HEK293 (cell line): ENCODE measurements around the gene CYB561D2.
A peak's percentile ranks its signal among the peaks of the same experiment; 100 is the strongest.

Experiments used
- CTCF ChIA-PET: fragments of 350-600 bp; formaldehyde crosslinking; extraction: SDS; loops from one replicate; lab custom pipeline; 2021; ENCODE audit warnings: antibody characterized with exemption; lab: Yijun Ruan, JAX
- POLR2A ChIA-PET: fragments of 300-600 bp; formaldehyde crosslinking; extraction: SDS; loops from one replicate; lab custom pipeline; 2020; ENCODE audit warnings: antibody characterized with exemption, inconsistent platforms; lab: Yijun Ruan, JAX
- H3K27ac ChIP-seq: fragments of 200-500 bp; sonication (Bioruptor generic); 2 replicates; pipeline ENCODE4 v1.5.1; 2014; ENCODE audit warnings: low read depth, low read length, control low read depth, inconsistent platforms; ENCODE audit errors: extremely low read depth
- H3K36me3 ChIP-seq, 2 experiments: fragments of 200-500 bp in 1 of 2; sonication (Bioruptor generic) in 1 of 2; 1 replicate in 1 of 2; 2 replicates in 1 of 2; pipeline ENCODE4 v1.5.1; 2014 to 2017; ENCODE audit warnings: inconsistent platforms in 2 of 2, low read length in 2 of 2; ENCODE audit not compliant: control insufficient read depth in 2 of 2, insufficient read depth in 1 of 2
- H3K4me1 ChIP-seq: fragments of 200-500 bp; sonication (Bioruptor generic); 2 replicates; pipeline ENCODE4 v1.5.1; 2014; ENCODE audit warnings: mild to moderate bottlenecking, low read length, inconsistent platforms; ENCODE audit not compliant: control insufficient read depth, insufficient read depth
- H3K4me3 ChIP-seq: 2 replicates; pipeline ENCODE4 v1.5.1; 2011; ENCODE audit warnings: low read depth, mild to moderate bottlenecking, control low read depth, low read length, moderate library complexity
- H3K9me3 ChIP-seq: fragments of 200-500 bp; sonication (Bioruptor generic); 2 replicates; pipeline ENCODE4 v1.5.1; 2014; ENCODE audit warnings: low read depth, low read length, inconsistent platforms; ENCODE audit not compliant: control insufficient read depth, insufficient read depth
- CTCF ChIP-seq: fragments of 450-650 bp; formaldehyde crosslinking; IDR thresholded peaks from 2 replicates; pipeline ENCODE4 v1.5.1; 2016; ENCODE audit warnings: missing biosample characterization, missing genetic modification characterization
- HOXC10 ChIP-seq: sonication (generic); formaldehyde crosslinking; IDR thresholded peaks from 2 replicates; pipeline ENCODE4 v1.8.1; 2023; ENCODE audit warnings: mild to moderate bottlenecking, missing genetic modification reagents
- KLF7 ChIP-seq: fragments of 450-650 bp; formaldehyde crosslinking; IDR thresholded peaks from 2 replicates; pipeline ENCODE4 v1.5.1; 2016; ENCODE audit warnings: missing biosample characterization, missing genetic modification characterization, borderline replicate concordance
- OSR2 ChIP-seq: fragments of 450-650 bp; formaldehyde crosslinking; IDR thresholded peaks from 2 replicates; pipeline ENCODE4 v1.5.1; 2016; ENCODE audit warnings: missing biosample characterization, missing genetic modification characterization
- REPIN1 ChIP-seq: fragments of 450-650 bp; formaldehyde crosslinking; IDR thresholded peaks from 2 replicates; pipeline ENCODE4 v1.5.1; 2017; ENCODE audit warnings: missing biosample characterization, missing genetic modification characterization, low read depth
- REST ChIP-seq: fragments of 450-650 bp; formaldehyde crosslinking; IDR thresholded peaks from 2 replicates; pipeline ENCODE4 v1.5.1; 2016; ENCODE audit warnings: missing biosample characterization, missing genetic modification characterization
- SALL2 ChIP-seq: fragments of 450-650 bp; formaldehyde crosslinking; IDR thresholded peaks from 2 replicates; pipeline ENCODE4 v1.5.0; 2017; ENCODE audit warnings: missing biosample characterization, mild to moderate bottlenecking, missing genetic modification characterization, borderline replicate concordance
- SCRT1 ChIP-seq: fragments of 450-650 bp; formaldehyde crosslinking; IDR thresholded peaks from 2 replicates; pipeline ENCODE4 v1.5.1; 2016; ENCODE audit warnings: missing biosample characterization, missing genetic modification characterization, borderline replicate concordance
- TRIM28 ChIP-seq: IDR thresholded peaks from 2 replicates; pipeline ENCODE4 v1.6.1; 2011; ENCODE audit warnings: low read length, control low read depth, borderline replicate concordance
- ZBTB17 ChIP-seq: fragments of 450-650 bp; formaldehyde crosslinking; IDR thresholded peaks from 2 replicates; pipeline ENCODE4 v1.5.1; 2016; ENCODE audit warnings: missing biosample characterization, missing genetic modification characterization
- ZBTB20 ChIP-seq: fragments of 450-650 bp; formaldehyde crosslinking; IDR thresholded peaks from 2 replicates; pipeline ENCODE4 v1.5.1; 2016; ENCODE audit warnings: missing biosample characterization, missing genetic modification characterization
- ZBTB21 ChIP-seq: fragments of 450-650 bp; formaldehyde crosslinking; IDR thresholded peaks from 2 replicates; pipeline ENCODE4 v1.5.1; 2017; ENCODE audit warnings: missing biosample characterization, missing genetic modification characterization
- ZNF10 ChIP-seq: fragments of 450-650 bp; formaldehyde crosslinking; IDR thresholded peaks from 2 replicates; pipeline ENCODE4 v1.5.1; 2017; ENCODE audit warnings: missing biosample characterization, missing genetic modification characterization
- ZNF121 ChIP-seq: fragments of 450-650 bp; formaldehyde crosslinking; IDR thresholded peaks from 2 replicates; pipeline ENCODE4 v1.5.1; 2016; ENCODE audit warnings: missing biosample characterization, missing genetic modification characterization
- ZNF140 ChIP-seq: fragments of 450-650 bp; formaldehyde crosslinking; IDR thresholded peaks from 2 replicates; pipeline ENCODE4 v1.5.1; 2016; ENCODE audit warnings: missing biosample characterization, missing genetic modification characterization
- ZNF146 ChIP-seq: fragments of 450-650 bp; formaldehyde crosslinking; IDR thresholded peaks from 2 replicates; pipeline ENCODE4 v1.5.1; 2016; ENCODE audit warnings: missing biosample characterization, missing genetic modification characterization
- ZNF239 ChIP-seq: fragments of 450-650 bp; formaldehyde crosslinking; IDR thresholded peaks from 2 replicates; pipeline ENCODE4 v1.5.1; 2016; ENCODE audit warnings: missing biosample characterization, missing genetic modification characterization
- ZNF248 ChIP-seq: fragments of 450-650 bp; formaldehyde crosslinking; IDR thresholded peaks from 2 replicates; pipeline ENCODE4 v1.5.1; 2017; ENCODE audit warnings: missing biosample characterization, missing genetic modification characterization
- ZNF302 ChIP-seq: fragments of 450-650 bp; formaldehyde crosslinking; IDR thresholded peaks from 2 replicates; pipeline ENCODE4 v1.5.1; 2016; ENCODE audit warnings: missing biosample characterization, missing genetic modification characterization, low read depth
- ZNF324 ChIP-seq: fragments of 450-650 bp; formaldehyde crosslinking; IDR thresholded peaks from 2 replicates; pipeline ENCODE4 v1.5.1; 2016; ENCODE audit warnings: missing biosample characterization, missing genetic modification characterization
- ZNF521 ChIP-seq: fragments of 450-650 bp; formaldehyde crosslinking; IDR thresholded peaks from 2 replicates; pipeline ENCODE4 v1.5.1; 2017; ENCODE audit warnings: missing biosample characterization, mild to moderate bottlenecking, missing genetic modification characterization
- ZNF529 ChIP-seq: fragments of 450-650 bp; formaldehyde crosslinking; IDR thresholded peaks from 2 replicates; pipeline ENCODE4 v1.5.1; 2017; ENCODE audit warnings: missing genetic modification characterization, missing biosample characterization; ENCODE audit not compliant: insufficient replicate concordance
- ZNF549 ChIP-seq: fragments of 450-650 bp; IDR thresholded peaks from 2 replicates; pipeline ENCODE4 v1.5.1; 2018; ENCODE audit warnings: missing biosample characterization, missing genetic modification characterization, mild to moderate bottlenecking, inconsistent platforms, moderate library complexity
- ZNF561 ChIP-seq: fragments of 450-650 bp; IDR thresholded peaks from 2 replicates; pipeline ENCODE4 v1.5.1; 2018; ENCODE audit warnings: missing biosample characterization, missing genetic modification characterization, borderline replicate concordance
- ZNF626 ChIP-seq: fragments of 450-650 bp; sonication (Bioruptor Pico); formaldehyde crosslinking; IDR thresholded peaks from 2 replicates; pipeline ENCODE4 v1.5.1; 2018; ENCODE audit warnings: missing biosample characterization, missing genetic modification characterization, inconsistent platforms
- ZNF701 ChIP-seq: fragments of 450-650 bp; formaldehyde crosslinking; IDR thresholded peaks from 2 replicates; pipeline ENCODE4 v1.5.1; 2016; ENCODE audit warnings: missing biosample characterization, missing genetic modification characterization
- ZNF76 ChIP-seq: fragments of 450-650 bp; formaldehyde crosslinking; IDR thresholded peaks from 2 replicates; pipeline ENCODE4; 2016; ENCODE audit warnings: low read depth, missing biosample characterization, missing genetic modification characterization, borderline replicate concordance
- ZNF777 ChIP-seq: fragments of 450-650 bp; formaldehyde crosslinking; IDR thresholded peaks from 2 replicates; pipeline ENCODE4 v1.5.1; 2017; ENCODE audit warnings: missing biosample characterization, missing genetic modification characterization, borderline replicate concordance
- ZNF791 ChIP-seq: fragments of 450-650 bp; formaldehyde crosslinking; IDR thresholded peaks from 2 replicates; pipeline ENCODE4 v1.5.1; 2016; ENCODE audit warnings: missing biosample characterization, missing genetic modification characterization
- TF ChIP-seq, protein P1 (sequence below): fragments of 450-650 bp; formaldehyde crosslinking; IDR thresholded peaks from 2 replicates; pipeline ENCODE4 v1.5.1; 2017; ENCODE audit warnings: missing biosample characterization, missing genetic modification characterization

Gene CYB561D2

DNA sequence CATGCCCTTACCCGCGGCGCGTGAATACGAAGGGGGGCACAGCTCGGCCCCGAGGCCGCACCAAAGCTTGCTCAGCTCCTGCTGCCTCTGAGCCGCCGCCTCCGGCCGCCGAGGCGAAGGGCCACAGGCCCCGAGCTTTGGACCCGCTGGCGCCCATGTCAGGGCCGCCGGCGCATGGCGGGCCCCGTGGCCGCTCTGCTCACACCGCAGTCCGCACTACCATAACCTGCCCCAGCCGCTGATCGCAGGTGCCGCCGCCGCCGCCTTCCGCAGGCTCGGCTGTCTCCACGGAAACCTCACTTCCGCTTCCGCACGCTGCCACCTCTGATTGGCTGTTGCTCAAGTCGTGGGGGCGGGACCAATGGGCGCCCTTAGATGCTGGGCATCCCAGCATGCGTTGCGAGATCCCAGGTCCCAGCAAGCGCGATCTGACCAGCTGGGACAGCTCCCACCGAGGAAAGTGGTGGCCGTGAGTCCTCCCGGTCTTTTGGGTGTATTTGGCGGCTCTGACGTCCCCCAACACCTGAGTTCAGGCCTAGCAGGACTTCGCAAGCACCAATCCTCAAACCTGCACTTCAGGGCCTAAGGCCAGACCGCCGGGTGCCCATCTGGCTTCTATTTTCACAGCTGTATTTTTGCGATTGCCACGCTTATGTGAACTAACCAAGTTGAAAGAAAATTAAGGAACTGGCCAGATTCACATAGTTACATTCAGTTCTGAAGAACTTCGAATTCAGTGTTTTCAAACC lies 22.5 kb upstream of the CYB561D2 start, which contains the start of gene TUSC2:
Gene TUSC2 (minus strand): TSS at position 281 of the 749 bp plus-strand sequence. CDS start 124 bp downstream, at position 157.
- POLR2A ChIA-PET = interaction anchor here (0.6 to 2.6 kb wide), 19 partner anchors 9 to 1402 kb away, joined by 3 to 63 read pairs (median 6); partner anchors contain the start of genes CYB561D2, HYAL1, HYAL3 and IFRD2
- H3K36me3 ChIP-seq = peaks cover 6 to 73% of the 10 kb centered on the region in 2 experiments
- H3K27ac ChIP-seq = peak within 1 kb of the TSS; percentile 71
- CTCF ChIA-PET = interaction anchor here (0.6 to 1.7 kb wide), 4 partner anchors 8 to 214 kb away, joined by 3 to 7 read pairs (median 4); no protein-coding TSS in a partner anchor
- H3K4me1 ChIP-seq = no peaks in the 10 kb centered on the region
- H3K4me3 ChIP-seq = peak within 1 kb of the TSS; percentile 92
- no peaks in the 10 kb centered on the region for H3K9me3 ChIP-seq
- TF ChIP-seq REPIN1 (tag by site-specific recombination) (no peak), SALL2 (no peak), ZNF140 (tag by site-specific recombination) (no peak), ZNF626 (tag by site-specific recombination) (no peak), ZNF121 (tag by site-specific recombination) (no peak), ZNF521 (tag by site-specific recombination) (no peak), CTCF (tag by site-specific recombination) (no peak), ZBTB20 (0 out of 2 replicates have a peak, but pooled peaks have one; percentile 51), ZNF10 (tag by site-specific recombination) (no peak), TRIM28 (no peak), ZNF239 (tag by site-specific recombination) (no peak), ZNF146 (tag by site-specific recombination) (no peak), KLF7 (tag by site-specific recombination) (no peak), ZNF701 (tag by site-specific recombination) (no peak), ZNF324 (tag by site-specific recombination) (no peak), OSR2 (tag by site-specific recombination) (no peak), SCRT1 (tag by site-specific recombination) (no peak), ZNF76 (tag by site-specific recombination) (peak; percentile 92), ZBTB17 (tag by site-specific recombination) (peak; percentile 68), ZNF791 (tag by site-specific recombination) (no peak), HOXC10 (CRISPR knock-in tag) (no peak), ZNF549 (no peak), ZNF561 (tag by site-specific recombination) (no peak), ZNF777 (tag by site-specific recombination) (no peak), ZNF529 (tag by site-specific recombination) (no peak), ZBTB21 (no peak), ZNF248 (tag by site-specific recombination) (no peak), REST (tag by site-specific recombination) (peak; percentile 53; the same call in 1 of the 2 replicates), ZNF302 (no peak)
- TF ChIP-seq, protein P1, sequence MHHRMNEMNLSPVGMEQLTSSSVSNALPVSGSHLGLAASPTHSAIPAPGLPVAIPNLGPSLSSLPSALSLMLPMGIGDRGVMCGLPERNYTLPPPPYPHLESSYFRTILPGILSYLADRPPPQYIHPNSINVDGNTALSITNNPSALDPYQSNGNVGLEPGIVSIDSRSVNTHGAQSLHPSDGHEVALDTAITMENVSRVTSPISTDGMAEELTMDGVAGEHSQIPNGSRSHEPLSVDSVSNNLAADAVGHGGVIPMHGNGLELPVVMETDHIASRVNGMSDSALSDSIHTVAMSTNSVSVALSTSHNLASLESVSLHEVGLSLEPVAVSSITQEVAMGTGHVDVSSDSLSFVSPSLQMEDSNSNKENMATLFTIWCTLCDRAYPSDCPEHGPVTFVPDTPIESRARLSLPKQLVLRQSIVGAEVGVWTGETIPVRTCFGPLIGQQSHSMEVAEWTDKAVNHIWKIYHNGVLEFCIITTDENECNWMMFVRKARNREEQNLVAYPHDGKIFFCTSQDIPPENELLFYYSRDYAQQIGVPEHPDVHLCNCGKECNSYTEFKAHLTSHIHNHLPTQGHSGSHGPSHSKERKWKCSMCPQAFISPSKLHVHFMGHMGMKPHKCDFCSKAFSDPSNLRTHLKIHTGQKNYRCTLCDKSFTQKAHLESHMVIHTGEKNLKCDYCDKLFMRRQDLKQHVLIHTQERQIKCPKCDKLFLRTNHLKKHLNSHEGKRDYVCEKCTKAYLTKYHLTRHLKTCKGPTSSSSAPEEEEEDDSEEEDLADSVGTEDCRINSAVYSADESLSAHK = no peak
